SU-DHL-6 (cell line): ENCODE data around the gene ZNF423.

Experiments used
- CTCF ChIP-seq: fragments of 200-600 bp; sonication (generic); IDR thresholded peaks from one replicate; pipeline ENCODE4 v1.5.1; 2017; ENCODE audit warnings: antibody characterized with exemption, mild to moderate bottlenecking, low read length, moderate library complexity; ENCODE audit not compliant: insufficient read depth, poor library complexity, severe bottlenecking
- EZH2phosphoT487 ChIP-seq: fragments of 200-600 bp; sonication (generic), shearing (Covaris generic); conservative IDR thresholded peaks from 2 replicates; pipeline ENCODE4 v1.6.1; 2018; ENCODE audit warnings: mild to moderate bottlenecking, antibody characterized with exemption, low read length, moderate library complexity, mixed read lengths

- TF ChIP-seq CTCF (no peak), EZH2phosphoT487 (no peak)
These were observed 378.5 kb downstream of the ZNF423 start for GRCh38 chr16:49477250-49477895.
